Measurements from ENCODE around the gene KCNJ5. TPM values are rescaled to one million over a fixed set of nuclear protein-coding genes. Genes with fewer than 3 reads are reported as not detected.

Gene KCNJ5
- total RNA-seq, 1 donor: 0.36 TPM

DNA sequence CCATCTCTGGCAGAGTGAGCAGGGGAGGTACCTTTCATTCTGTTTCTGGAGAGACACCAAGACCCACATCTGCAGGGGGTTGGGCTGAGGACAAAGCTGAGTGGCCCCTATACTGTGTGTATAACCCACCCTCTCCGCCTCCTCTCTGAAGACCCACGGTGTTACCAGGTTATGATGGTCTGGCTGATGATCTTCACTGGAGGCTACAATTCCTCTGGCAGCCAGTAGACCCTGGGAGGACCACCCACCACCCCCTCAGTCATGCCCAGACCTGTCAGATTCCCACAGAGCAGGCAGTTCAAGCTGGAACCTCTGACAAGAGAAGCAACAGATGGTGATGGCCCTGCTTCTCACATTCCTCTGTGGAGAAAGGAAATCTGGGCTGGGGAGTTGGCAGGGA is 12.7 kb upstream of the KCNJ5 start:
- peaks cover 40% of the 10 kb centered on the region for H3K27me3 ChIP-seq (ENCODE audit: insufficient read depth, low read length)
- DNase-seq (ENCODE audit: insufficient read length, low spot score, missing footprints): no peak
- H3K36me3 ChIP-seq (ENCODE audit: insufficient read depth, low read length): no peaks in the 10 kb centered on the region
- H4K20me1 ChIP-seq (ENCODE audit: insufficient read depth, low read length): no peaks in the 10 kb centered on the region
- H3K4me1 ChIP-seq (ENCODE audit: insufficient read depth, low read length): no peaks in the 10 kb centered on the region
- no peak overlapping the region for H2AFZ ChIP-seq (ENCODE audit: low read length)
- no peak overlapping the region for H3K4me2 ChIP-seq (ENCODE audit: insufficient read depth, low read length)
- TF ChIP-seq, protein P1, sequence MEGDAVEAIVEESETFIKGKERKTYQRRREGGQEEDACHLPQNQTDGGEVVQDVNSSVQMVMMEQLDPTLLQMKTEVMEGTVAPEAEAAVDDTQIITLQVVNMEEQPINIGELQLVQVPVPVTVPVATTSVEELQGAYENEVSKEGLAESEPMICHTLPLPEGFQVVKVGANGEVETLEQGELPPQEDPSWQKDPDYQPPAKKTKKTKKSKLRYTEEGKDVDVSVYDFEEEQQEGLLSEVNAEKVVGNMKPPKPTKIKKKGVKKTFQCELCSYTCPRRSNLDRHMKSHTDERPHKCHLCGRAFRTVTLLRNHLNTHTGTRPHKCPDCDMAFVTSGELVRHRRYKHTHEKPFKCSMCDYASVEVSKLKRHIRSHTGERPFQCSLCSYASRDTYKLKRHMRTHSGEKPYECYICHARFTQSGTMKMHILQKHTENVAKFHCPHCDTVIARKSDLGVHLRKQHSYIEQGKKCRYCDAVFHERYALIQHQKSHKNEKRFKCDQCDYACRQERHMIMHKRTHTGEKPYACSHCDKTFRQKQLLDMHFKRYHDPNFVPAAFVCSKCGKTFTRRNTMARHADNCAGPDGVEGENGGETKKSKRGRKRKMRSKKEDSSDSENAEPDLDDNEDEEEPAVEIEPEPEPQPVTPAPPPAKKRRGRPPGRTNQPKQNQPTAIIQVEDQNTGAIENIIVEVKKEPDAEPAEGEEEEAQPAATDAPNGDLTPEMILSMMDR (IDR thresholded peaks at IDR 0.05; ENCODE audit: extremely low read depth, low read depth, low read length): no peak
- no peaks in the 10 kb centered on the region for H3K9me3 ChIP-seq (ENCODE audit: low read depth, low read length)
- H3K4me3 ChIP-seq (ENCODE audit: insufficient read depth, low read length): no peak overlapping the region
- H3K79me2 ChIP-seq (ENCODE audit: insufficient read depth, low read length): no peaks in the 10 kb centered on the region
- H3K27ac ChIP-seq (ENCODE audit: low read depth, low read length): no peak overlapping the region

DNA sequence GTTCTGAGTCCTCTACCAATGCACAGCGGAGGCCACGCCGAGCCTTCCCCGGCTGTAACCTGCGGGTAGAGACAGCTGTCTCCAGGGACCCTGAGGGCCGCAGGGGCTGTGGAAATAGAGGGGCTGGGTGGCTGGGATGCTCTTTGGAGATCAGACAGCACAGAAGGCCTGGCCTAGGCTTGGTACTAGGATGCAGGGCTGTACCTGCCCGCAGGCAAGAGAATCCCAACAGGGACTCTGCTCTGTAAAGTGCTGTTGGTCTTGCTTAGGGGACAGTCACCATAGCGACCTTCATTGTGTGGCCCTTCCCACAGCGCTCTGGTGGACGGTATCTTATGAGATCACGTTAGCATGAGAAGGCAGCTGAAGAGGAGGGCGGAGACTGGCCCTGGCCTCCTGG is 11.3 kb upstream of the KCNJ5 start:
- no peaks in the 10 kb centered on the region for H3K9me3 ChIP-seq (ENCODE audit: low read depth, low read length)

DNA sequence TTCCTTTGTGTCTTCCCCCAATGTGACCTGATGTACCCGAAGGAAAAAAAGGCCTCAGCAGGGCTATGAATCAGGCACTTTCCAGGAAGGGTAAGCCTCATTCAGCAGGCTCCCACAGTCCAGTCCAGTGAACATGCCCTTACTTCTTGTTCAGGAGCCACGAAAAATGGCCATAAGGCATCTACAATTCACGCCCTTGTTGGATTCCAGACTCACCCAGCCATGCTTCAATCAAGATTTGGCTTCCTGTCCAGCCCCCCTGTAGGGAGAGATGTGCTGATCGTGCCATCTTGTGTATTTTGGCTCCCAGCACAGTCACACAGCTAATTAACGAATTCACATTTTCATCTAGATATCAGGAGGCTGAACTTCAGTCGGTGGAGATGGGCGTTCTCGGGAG is 9.9 kb upstream of the KCNJ5 start:
- Histone ChIP-seq H3K4me3 (ENCODE audit: insufficient read depth, low read length) (no peak overlapping the region), H3K27ac (ENCODE audit: low read depth, low read length) (no peak overlapping the region), H3K36me3 (ENCODE audit: insufficient read depth, low read length) (no peaks in the 10 kb centered on the region), H3K4me2 (ENCODE audit: insufficient read depth, low read length) (no peak overlapping the region), H3K27me3 (ENCODE audit: insufficient read depth, low read length) (peaks cover 33% of the 10 kb centered on the region), H4K20me1 (ENCODE audit: insufficient read depth, low read length) (no peaks in the 10 kb centered on the region), H2AFZ (ENCODE audit: low read length) (no peak overlapping the region), H3K9me3 (ENCODE audit: low read depth, low read length) (no peaks in the 10 kb centered on the region), H3K79me2 (ENCODE audit: insufficient read depth, low read length) (no peaks in the 10 kb centered on the region), H3K4me1 (ENCODE audit: insufficient read depth, low read length) (no peaks in the 10 kb centered on the region)
- DNase-seq (ENCODE audit: insufficient read length, low spot score, missing footprints): no peak
- TF ChIP-seq, protein P1 (IDR thresholded peaks at IDR 0.05; ENCODE audit: extremely low read depth, low read depth, low read length): no peak

More for the DNA sequence above, 11.3 kb upstream of the KCNJ5 start:
- Histone ChIP-seq H3K36me3 (ENCODE audit: insufficient read depth, low read length) (no peaks in the 10 kb centered on the region), H4K20me1 (ENCODE audit: insufficient read depth, low read length) (no peaks in the 10 kb centered on the region), H3K4me1 (ENCODE audit: insufficient read depth, low read length) (no peaks in the 10 kb centered on the region), H3K79me2 (ENCODE audit: insufficient read depth, low read length) (no peaks in the 10 kb centered on the region), H3K27ac (ENCODE audit: low read depth, low read length) (no peak overlapping the region), H2AFZ (ENCODE audit: low read length) (no peak overlapping the region), H3K27me3 (ENCODE audit: insufficient read depth, low read length) (peaks cover 34% of the 10 kb centered on the region), H3K4me3 (ENCODE audit: insufficient read depth, low read length) (no peak overlapping the region), H3K4me2 (ENCODE audit: insufficient read depth, low read length) (no peak overlapping the region)
- DNase-seq (ENCODE audit: insufficient read length, low spot score, missing footprints): no peak
- TF ChIP-seq, protein P1 (IDR thresholded peaks at IDR 0.05; ENCODE audit: extremely low read depth, low read depth, low read length): no peak

DNA sequence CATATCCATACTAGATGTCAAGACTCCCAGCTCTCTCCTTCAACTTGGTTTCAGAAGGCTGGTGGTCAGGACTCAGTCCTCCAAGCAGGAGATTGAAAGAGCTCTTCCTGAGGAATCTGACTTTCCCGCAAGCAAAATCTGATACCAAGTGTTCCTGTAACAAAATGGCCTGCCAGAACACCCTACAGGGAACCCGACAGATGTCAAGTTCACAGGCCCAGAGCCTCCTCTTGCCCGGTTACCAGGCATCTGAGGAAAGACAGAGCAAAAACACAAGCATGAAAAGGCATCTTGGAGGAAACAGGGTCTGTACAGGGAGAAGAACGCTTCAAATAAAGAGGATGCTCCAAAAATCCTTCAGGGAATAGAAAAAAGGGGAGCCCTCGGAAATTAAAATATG is 8.7 kb upstream of the KCNJ5 start:
- no peaks in the 10 kb centered on the region for H3K4me1 ChIP-seq (ENCODE audit: insufficient read depth, low read length)
- no peak overlapping the region for H2AFZ ChIP-seq (ENCODE audit: low read length)
- no peaks in the 10 kb centered on the region for H3K9me3 ChIP-seq (ENCODE audit: low read depth, low read length)
- no peak for DNase-seq (ENCODE audit: insufficient read length, low spot score, missing footprints)
- TF ChIP-seq, protein P1 (IDR thresholded peaks at IDR 0.05; ENCODE audit: extremely low read depth, low read depth, low read length): no peak
- no peaks in the 10 kb centered on the region for H3K36me3 ChIP-seq (ENCODE audit: insufficient read depth, low read length)
- no peak overlapping the region for H3K4me3 ChIP-seq (ENCODE audit: insufficient read depth, low read length)
- peaks cover 26% of the 10 kb centered on the region for H3K27me3 ChIP-seq (ENCODE audit: insufficient read depth, low read length)
- H3K79me2 ChIP-seq (ENCODE audit: insufficient read depth, low read length): no peaks in the 10 kb centered on the region
- no peak overlapping the region for H3K27ac ChIP-seq (ENCODE audit: low read depth, low read length)
- H4K20me1 ChIP-seq (ENCODE audit: insufficient read depth, low read length): no peaks in the 10 kb centered on the region
- no peak overlapping the region for H3K4me2 ChIP-seq (ENCODE audit: insufficient read depth, low read length)
